ENCODE measurements around the gene ABR. TPM values are rescaled to one million over a fixed set of nuclear protein-coding genes. Genes with fewer than 3 reads are reported as not detected.
A peak's percentile ranks its signal among the peaks of the same experiment; 100 is the strongest.

The ABR gene
- total RNA-seq, 1 experiment from 2014 or later = 78.3 TPM

- intact Hi-C loops (cut with micrococcal nuclease; ENCODE audit: unreplicated experiment) = no loop called here
- ChIA-PET POLR2A (interaction anchor here (0.5 kb wide), 1 partner anchor 42 kb away, joined by 9 read pairs; no protein-coding TSS in a partner anchor), CTCF (no interaction called here)
- Histone ChIP-seq H3K36me3 (ENCODE audit: control insufficient read depth, insufficient read depth, low read length) (no peaks in the 10 kb centered on the region), H3K4me1 (peaks cover 16% of the 10 kb centered on the region), H3K9me3 (peaks cover 10% of the 10 kb centered on the region), H3K4me3 (ENCODE audit: low read depth, low read length) (no peak overlapping the region), H3K27me3 (replicated peaks; ENCODE audit: control insufficient read depth, insufficient read depth, low read length) (no peaks in the 10 kb centered on the region)
- Mint-ChIP-seq H3K9me3 (ENCODE audit: unreplicated experiment) (no peaks in the 10 kb centered on the region), H3K27ac (ENCODE audit: unreplicated experiment) (no peak overlapping the region), H3K4me1 (ENCODE audit: low read depth, unreplicated experiment) (peaks cover 8% of the 10 kb centered on the region), H3K36me3 (ENCODE audit: insufficient read depth, unreplicated experiment) (peaks cover 11% of the 10 kb centered on the region), H3K4me3 (ENCODE audit: unreplicated experiment) (no peak overlapping the region), H3K27me3 (ENCODE audit: insufficient read depth, unreplicated experiment) (no peaks in the 10 kb centered on the region)
- TF ChIP-seq, protein P1, sequence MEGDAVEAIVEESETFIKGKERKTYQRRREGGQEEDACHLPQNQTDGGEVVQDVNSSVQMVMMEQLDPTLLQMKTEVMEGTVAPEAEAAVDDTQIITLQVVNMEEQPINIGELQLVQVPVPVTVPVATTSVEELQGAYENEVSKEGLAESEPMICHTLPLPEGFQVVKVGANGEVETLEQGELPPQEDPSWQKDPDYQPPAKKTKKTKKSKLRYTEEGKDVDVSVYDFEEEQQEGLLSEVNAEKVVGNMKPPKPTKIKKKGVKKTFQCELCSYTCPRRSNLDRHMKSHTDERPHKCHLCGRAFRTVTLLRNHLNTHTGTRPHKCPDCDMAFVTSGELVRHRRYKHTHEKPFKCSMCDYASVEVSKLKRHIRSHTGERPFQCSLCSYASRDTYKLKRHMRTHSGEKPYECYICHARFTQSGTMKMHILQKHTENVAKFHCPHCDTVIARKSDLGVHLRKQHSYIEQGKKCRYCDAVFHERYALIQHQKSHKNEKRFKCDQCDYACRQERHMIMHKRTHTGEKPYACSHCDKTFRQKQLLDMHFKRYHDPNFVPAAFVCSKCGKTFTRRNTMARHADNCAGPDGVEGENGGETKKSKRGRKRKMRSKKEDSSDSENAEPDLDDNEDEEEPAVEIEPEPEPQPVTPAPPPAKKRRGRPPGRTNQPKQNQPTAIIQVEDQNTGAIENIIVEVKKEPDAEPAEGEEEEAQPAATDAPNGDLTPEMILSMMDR (IDR thresholded peaks at IDR 0.05; ENCODE audit: insufficient read depth in 1 of 2, low read depth in 1 of 2, low read length in 1 of 2, severe bottlenecking in 1 of 2, unreplicated experiment in 1 of 2) = no peak
- DNase-seq = no peak
- no TSS peak for BruUV-seq (replicated peaks)
Observed at GRCh38 chr17:1203967-1204291, 24.1 kb upstream of the ABR start.

GRCh38 chr17:1203111-1203966 is 23.6 kb upstream of the ABR start:
- Histone ChIP-seq H3K9me3 (peaks cover 10% of the 10 kb centered on the region), H3K4me1 (peaks cover 16% of the 10 kb centered on the region), H3K4me3 (ENCODE audit: low read depth, low read length) (no peak overlapping the region), H3K36me3 (ENCODE audit: control insufficient read depth, insufficient read depth, low read length) (no peaks in the 10 kb centered on the region), H3K27me3 (replicated peaks; ENCODE audit: control insufficient read depth, insufficient read depth, low read length) (no peaks in the 10 kb centered on the region)
- TF ChIP-seq, protein P1 (IDR thresholded peaks at IDR 0.05; ENCODE audit: insufficient read depth in 1 of 2, low read depth in 1 of 2, low read length in 1 of 2, severe bottlenecking in 1 of 2, unreplicated experiment in 1 of 2) = no peak
- peaks cover 8% of the 10 kb centered on the region for H3K4me1 Mint-ChIP-seq (ENCODE audit: low read depth, unreplicated experiment)
- H3K36me3 Mint-ChIP-seq (ENCODE audit: insufficient read depth, unreplicated experiment) = peaks cover 11% of the 10 kb centered on the region
- H3K4me3 Mint-ChIP-seq (ENCODE audit: unreplicated experiment) = no peak overlapping the region
- ChIA-PET POLR2A (no interaction called here), CTCF (no interaction called here)
- no peaks in the 10 kb centered on the region for H3K27me3 Mint-ChIP-seq (ENCODE audit: insufficient read depth, unreplicated experiment)
- no TSS peak for BruUV-seq (replicated peaks)
- no peaks in the 10 kb centered on the region for H3K9me3 Mint-ChIP-seq (ENCODE audit: unreplicated experiment)
- DNase-seq = peak in 1 of 2 experiments; percentile 60
- H3K27ac Mint-ChIP-seq (ENCODE audit: unreplicated experiment) = no peak overlapping the region
- intact Hi-C loops (cut with micrococcal nuclease; ENCODE audit: unreplicated experiment) = no loop called here

DNA sequence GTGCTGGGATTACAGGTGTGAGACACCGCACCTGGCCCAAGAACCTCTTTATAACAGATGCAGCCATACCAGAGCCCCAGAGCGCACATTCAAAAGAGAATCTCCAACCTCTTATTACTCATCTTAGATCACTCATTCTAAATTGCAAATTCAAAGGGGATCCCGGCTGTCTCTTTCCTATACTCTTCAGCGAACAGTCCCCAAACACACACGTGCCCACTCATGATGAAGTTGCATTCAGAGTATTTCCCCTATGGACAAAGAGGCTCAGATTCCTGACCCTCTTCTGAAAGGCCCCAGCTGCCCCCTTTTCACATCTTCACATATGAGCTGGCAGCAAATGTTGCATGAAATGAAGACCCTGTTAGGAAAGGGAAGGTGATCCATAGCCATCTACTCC is 22.5 kb upstream of the ABR start:
- H3K4me3 Mint-ChIP-seq (ENCODE audit: unreplicated experiment) = no peak overlapping the region
- peaks cover 8% of the 10 kb centered on the region for H3K4me1 Mint-ChIP-seq (ENCODE audit: low read depth, unreplicated experiment)
- DNase-seq = no peak
- H3K9me3 Mint-ChIP-seq (ENCODE audit: unreplicated experiment) = no peaks in the 10 kb centered on the region
- ChIA-PET POLR2A (no interaction called here), CTCF (no interaction called here)
- TF ChIP-seq, protein P1 (IDR thresholded peaks at IDR 0.05; ENCODE audit: insufficient read depth in 1 of 2, low read depth in 1 of 2, low read length in 1 of 2, severe bottlenecking in 1 of 2, unreplicated experiment in 1 of 2) = no peak
- peaks cover 11% of the 10 kb centered on the region for H3K36me3 Mint-ChIP-seq (ENCODE audit: insufficient read depth, unreplicated experiment)
- H3K9me3 ChIP-seq = peaks cover 10% of the 10 kb centered on the region
- no peak overlapping the region for H3K4me3 ChIP-seq (ENCODE audit: low read depth, low read length)
- intact Hi-C loops (cut with micrococcal nuclease; ENCODE audit: unreplicated experiment) = no loop called here
- no peaks in the 10 kb centered on the region for H3K27me3 ChIP-seq (replicated peaks; ENCODE audit: control insufficient read depth, insufficient read depth, low read length)
- no peaks in the 10 kb centered on the region for H3K36me3 ChIP-seq (ENCODE audit: control insufficient read depth, insufficient read depth, low read length)
- H3K4me1 ChIP-seq = peaks cover 16% of the 10 kb centered on the region
- no peaks in the 10 kb centered on the region for H3K27me3 Mint-ChIP-seq (ENCODE audit: insufficient read depth, unreplicated experiment)
- no peak overlapping the region for H3K27ac Mint-ChIP-seq (ENCODE audit: unreplicated experiment)
- no TSS peak for BruUV-seq (replicated peaks)

Data from Caco-2 (cell line).